IPS DF 4.7 (cell line): ENCODE data around the gene SLC5A2.

Experiments used
- DNase-seq: peaks from one replicate; pipeline ENCODE4 v3.0.0-alpha.2; 2013; ENCODE audit warnings: low spot score; ENCODE audit errors: extremely low read depth

The SLC5A2 gene

DNA sequence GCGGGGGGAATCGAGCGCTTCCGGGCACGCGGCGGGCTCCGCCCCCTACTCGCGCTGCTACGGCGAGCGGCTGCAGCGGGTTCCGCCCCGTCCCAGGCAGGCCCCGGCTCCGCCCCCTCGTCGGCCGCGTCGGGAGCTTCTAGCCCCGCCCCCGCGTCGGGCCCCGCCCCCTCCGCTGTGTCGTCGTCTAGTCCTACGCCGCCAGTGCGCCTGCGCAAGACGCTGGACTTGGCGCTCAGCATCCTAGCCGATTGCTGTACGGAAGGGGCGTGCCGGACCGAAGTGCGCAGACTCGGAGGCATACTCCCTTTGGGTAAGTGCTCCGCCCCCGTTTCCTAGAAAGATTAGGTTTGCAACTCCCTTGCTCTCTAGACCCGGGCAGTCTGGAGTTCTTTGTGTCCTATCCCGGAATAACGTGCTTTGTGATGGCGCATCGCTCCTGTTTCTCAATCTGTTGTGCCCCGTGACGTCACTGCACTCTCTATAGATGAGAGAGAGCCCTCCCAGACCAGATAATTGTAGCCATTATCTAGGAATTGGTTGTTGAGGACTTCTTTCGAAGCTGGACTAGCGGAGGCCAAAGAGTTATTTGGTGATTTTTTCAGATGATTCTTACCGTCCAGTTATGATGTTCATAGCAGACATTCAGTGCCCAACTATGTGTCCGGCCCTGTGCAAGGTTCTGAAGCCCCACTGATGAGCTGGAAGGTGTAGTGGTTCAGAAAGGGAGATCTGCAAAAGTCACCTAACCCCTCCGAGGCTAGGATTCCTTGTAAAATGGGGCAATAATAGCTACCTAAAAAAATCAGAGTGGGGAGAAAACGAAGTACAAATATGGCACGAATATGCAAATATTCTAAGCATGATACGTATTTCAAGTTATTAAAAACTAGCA, 23.0 kb upstream of the SLC5A2 start:
- peak; percentile 94 for DNase-seq

DNA sequence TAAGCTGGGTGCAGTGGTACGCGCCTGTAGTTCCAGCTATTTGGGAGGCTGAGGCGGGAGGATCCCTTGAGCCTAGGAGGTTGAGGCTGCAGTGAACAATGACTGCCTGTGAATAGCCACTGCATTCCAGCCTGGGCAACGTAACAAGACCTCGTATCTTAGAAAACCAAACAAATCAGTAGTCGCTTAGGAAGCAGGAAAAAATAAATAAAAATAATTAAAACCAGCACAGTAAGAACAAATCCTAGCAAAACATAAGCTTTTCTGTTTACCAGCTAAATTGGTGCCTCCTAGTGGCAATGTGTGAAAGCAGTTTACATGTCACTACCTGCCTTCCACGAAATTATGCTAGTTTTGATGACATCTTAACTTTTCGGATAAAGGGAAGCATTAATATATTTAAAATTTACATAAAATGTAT, 22.3 kb upstream of the SLC5A2 start:
- DNase-seq, result no peak

DNA sequence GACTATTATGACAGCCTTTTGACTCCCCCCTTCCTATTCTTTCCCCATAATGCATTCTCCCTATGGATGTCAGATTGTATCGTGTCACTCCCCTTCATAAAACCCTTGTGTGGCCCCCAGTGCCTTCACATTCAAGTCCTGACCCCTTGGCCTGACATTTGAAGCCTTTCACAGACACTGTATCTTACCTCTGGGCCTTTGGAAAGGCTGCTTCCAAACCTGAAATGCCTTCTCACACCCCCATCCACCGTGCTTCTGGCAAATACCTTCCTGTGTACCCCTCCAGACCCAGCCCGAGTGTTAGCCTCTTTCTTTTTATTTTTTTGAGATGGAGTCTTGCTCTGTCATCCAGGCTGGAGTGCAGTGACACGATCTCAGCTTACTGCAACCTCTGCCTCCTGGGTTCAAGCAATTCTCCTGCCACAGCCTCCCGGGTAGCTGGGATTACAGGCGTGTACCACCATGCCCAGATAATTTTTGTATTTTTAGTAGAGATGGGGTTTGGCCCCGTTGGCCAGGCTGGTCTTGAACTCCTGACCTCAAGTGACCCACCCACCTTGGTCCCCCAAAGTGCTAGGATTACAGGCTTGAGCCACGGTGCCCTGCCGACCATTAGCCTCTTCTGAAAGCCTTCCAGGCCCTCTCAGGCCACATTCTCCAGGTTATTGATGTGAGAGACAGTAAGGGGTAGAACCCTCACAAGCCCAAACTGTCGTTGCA, 21.6 kb upstream of the SLC5A2 start:
- no peak for DNase-seq

DNA sequence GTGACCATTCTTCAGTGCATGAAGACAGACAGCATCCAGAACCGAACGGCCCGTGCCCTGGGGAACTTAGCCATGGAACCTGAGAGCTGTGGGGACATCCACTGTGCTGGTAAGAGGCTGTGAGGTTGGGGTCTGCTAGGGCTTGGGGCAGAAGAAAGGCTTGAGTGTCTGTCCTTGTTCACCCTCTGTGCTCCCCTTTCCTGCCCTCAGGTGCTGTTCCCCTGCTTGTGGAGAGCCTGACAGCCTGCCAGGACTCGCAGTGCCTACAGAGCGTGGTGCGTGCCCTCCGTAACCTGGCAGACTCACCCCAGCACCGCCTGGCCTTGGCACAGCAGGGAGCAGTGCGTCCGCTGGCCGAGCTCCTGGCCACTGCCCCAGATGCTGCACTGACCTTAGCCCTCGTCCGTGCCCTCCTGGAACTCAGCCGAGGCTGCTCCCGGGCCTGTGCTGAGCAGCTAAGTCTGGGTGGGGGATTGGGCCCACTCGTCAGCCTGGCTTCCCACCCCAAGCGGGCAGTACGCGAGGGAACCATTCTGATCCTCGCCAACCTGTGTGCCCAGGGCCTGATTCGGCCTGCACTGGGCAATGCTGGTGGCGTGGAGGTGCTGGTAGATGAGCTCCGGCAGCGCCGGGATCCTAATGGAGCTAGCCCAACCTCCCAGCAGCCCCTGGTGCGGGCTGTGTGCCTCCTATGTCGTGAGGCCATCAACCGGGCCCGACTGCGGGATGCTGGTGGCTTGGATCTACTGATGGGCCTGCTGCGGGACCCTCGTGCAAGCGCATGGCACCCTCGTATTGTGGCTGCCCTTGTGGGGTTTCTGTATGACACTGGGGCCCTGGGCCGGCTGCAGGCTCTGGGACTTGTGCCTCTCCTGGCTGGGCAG, 20.8 kb upstream of the SLC5A2 start:
- DNase-seq, result no peak

DNA sequence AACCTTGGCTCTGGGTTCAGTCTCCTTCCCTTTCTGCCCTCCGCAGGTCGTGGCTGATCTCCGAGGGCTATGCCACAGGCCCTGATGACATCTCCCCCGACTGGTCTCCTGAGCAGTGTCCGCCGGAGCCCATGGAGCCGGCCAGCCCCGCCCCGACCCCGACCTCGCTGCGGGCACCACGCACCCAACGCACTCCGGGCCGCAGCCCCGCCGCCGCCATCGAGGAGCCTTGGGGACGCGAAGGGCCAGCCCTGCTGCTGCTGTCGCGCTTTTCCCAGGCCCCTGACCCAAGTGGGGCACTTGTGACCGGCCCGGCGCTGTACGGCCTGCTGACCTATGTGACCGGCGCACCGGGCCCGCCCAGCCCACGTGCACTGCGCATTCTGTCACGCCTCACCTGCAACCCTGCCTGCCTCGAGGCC, 18.6 kb upstream of the SLC5A2 start:
- DNase-seq, result no peak

DNA sequence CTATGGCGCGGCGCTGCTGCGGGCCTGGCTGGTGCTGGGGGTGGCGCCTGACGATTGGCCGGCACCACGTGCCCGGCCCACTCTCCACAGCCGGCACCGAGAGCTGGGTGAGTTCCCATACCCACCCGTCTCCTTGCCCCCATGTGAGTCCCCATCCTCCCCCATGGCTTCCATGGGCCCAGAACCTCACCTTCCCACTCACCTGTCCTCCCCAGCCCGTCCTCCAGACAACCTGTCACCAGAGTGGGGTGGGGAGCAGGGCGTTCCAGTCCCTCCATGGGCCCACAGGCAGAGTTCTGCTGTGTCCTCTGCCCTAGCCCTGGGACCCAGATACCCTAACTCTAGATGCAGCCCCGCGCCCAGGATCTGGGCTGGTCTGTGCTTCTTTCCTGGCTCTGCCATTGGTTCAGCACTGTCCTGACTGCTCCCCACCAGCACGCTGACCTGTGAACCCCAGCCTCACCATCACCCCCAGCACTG, 18.1 kb upstream of the SLC5A2 start:
- no peak for DNase-seq

DNA sequence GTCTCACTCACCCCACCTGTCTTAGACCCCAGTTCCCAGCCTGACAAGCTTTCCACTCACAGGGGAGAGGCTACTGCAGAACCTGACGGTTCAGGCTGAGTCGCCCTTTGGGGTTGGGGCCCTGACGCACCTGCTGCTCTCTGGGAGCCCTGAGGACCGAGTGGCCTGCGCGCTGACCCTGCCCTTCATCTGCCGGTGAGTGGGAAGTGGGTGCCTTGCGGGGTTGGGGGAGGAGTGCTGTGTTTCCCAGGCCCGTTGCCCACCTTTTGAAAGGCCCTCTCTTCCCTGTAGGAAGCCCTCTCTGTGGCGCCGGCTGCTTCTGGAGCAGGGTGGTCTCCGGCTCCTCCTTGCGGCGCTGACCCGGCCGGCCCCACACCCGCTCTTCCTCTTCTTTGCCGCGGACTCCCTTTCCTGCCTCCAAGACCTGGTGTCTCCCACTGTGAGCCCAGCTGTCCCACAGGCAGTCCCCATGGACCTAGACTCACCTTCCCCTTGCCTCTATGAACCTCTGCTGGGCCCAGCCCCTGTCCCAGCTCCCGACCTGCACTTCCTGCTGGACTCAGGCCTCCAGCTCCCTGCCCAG, 17.0 kb upstream of the SLC5A2 start:
- DNase-seq, result no peak

DNA sequence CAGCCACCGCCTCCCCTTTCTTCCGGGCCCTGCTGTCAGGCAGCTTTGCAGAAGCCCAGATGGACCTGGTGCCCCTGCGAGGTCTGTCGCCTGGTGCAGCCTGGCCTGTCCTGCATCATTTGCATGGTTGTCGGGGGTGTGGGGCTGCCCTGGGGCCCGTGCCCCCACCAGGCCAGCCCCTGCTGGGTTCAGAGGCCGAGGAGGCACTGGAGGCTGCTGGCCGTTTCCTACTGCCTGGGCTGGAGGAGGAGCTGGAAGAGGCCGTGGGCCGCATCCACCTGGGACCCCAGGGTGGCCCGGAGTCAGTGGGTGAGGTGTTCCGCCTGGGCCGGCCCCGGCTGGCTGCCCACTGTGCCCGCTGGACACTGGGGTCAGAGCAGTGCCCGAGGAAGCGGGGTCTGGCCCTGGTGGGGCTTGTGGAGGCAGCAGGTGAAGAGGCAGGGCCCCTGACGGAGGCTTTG, 16.5 kb upstream of the SLC5A2 start:
- no peak for DNase-seq

DNA sequence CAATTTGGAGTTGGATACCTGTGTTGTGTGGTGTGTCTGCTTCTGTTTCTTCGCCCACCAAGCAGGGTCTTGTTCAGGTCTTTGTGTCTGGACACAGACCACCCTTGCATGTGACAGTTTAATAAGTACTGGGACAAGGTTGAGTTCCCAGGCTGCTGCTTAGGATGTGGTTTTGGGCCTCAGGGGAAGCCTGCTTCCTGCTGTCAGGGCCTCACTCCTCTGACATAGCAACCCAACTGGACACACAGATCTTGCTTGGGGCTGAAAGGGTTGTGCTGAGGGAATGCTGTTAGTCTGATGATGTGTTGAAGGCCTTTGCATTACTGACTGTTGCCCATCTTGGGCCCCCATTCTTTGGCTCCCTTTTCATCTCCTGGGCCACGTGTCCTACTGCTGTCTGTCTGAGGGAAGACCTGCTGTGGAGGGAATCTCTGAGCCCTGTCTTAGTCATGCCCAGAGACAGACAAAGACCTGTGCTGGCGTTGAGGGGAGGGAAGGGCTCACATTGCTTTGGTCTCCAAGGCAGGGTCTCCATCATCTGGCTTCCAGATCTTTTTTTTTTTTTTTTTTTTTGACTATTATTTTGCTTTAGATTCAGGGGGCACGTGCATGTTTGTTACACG, 15.7 kb upstream of the SLC5A2 start:
- no peak for DNase-seq

DNA sequence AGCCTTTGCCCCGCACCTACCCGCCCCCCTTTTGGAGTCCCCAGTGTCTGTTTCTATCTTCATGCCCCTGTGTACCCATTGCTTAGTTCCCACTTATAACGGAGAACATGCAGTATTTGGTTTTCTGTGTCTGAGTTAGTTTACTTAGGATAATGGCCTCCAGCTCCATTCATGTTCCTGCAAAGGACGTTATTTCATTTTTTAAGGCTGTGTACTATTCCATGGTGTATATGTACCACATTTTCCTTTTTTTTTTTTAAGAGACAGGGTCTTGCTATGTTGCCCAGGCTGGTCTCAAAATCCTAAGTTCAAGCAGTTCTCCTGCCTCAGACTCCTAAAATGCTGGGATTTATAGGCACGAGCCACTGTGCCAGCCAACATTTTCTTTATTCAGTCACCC, 15.1 kb upstream of the SLC5A2 start:
- DNase-seq, result no peak

DNA sequence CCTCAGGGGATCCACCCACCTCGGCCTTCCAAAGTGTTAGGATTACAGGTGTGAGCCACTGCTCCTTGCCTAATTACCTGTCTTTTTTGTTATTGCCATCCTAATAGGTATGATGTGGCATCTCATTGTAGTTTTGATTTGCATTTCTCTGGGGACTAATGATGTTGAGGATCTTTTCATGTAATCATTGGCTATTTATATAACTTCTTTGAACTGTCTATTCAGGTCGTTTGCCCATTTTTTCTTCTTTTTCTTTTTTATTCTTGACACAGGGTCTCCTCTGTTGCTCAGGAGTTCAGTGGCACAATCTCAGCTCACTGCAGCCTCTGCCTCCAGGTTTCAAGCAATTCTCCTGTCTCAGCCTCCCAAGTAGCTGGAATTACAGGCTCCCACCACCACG, 12.3 kb upstream of the SLC5A2 start:
- no peak for DNase-seq

DNA sequence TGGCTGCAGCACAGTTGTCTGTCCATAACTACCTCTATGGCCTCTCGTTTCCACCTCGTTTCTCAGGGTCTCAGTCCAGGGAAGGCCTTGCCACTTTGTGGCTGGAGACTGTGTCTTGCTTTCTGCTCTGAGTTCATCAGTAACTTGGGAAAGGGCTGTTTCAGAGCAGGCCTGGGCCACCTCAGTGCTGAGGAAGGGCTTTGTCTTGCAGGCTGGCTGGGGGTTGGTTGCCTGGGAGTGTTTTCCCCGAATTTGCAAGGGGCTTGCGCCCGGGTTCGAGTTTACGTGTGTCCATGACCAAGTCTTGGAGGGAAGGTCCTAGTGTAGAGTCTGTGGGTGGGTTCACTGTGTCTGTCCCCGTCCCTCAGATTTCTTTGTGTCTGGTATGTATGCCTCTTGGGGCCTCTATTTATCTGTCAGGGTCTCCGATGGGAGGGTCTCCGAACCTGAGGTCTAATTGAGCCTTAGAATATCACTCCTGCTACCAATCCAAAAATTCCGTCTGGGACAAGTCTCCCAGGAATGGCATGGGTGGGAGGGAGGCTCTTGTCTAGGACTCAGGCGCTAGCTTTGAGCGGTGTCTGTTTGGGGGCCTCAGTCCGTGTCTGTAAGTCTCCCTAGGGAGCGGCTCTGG, 11.6 kb upstream of the SLC5A2 start:
- no peak for DNase-seq

DNA sequence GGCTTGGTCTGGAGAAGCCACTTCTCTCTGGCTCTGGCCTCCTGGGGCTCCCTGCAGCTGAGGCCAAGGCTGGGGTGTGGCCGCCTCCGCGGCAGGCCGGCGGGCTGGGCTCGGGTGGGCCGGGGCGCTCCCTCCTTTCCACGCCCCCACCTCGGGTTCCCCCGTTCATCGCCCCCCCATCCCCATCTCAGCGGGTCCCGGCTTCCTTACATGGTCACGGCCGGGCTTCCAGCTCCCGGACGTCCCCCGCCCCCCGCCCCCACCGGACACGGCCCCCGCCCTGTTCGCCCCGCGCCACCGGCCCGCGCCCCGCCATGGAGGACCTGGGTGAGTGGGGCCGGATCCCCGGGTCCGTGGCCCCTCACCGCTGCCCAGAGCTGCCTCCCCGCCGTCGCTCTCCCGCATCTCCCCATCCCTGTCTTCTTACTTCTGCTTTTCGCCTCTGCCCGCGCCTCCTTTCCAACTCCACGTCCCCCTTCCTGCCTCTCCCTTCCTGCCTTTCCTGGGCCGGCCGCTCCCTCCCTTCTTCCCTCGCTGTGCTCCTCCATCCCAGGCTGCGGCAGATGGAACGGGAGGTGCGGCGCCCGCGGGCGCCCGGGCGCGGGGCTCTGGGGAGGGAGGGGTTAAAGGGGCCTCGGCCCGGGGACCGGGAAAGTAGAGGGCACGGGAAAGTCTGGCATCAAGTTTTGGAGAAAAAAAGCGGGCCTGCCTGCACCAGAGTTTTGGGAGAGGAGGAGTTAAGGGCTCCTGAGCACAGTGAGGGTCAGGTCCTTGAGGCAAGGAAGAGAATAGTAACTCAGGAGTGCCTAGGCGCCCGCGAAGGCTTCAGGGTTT, 10.8 kb upstream of the SLC5A2 start, which contains the start of gene TGFB1I1:
Gene TGFB1I1 (plus strand): TSS at position 278 of the 834 bp plus-strand sequence. CDS start 37 bp downstream, at position 315.
- no peak for DNase-seq

DNA sequence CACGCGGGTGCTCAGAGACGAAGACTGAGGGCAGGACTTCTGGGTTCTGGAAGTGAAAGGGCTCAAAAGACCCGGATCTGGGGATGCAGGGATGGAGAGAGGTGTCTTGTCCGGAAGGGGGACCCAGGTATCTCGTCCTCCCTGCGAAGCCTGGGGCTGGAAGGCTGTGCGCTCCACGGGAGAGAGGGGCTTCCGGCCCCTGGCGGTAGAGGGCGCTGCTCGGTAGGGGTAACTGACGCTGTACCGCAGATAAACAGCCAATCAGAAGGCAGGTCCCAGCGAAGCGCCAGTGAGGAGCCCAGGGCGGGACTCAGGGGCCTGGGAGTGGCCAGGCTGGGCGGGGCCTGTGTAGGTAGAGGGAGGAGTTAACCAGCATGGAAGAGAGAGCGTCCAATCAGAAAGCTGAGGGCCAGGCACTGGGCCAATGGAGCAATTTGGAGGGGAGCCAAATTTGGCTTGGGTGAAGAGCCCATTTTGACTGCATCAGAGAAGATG, 10.2 kb upstream of the SLC5A2 start:
- DNase-seq, result no peak

DNA sequence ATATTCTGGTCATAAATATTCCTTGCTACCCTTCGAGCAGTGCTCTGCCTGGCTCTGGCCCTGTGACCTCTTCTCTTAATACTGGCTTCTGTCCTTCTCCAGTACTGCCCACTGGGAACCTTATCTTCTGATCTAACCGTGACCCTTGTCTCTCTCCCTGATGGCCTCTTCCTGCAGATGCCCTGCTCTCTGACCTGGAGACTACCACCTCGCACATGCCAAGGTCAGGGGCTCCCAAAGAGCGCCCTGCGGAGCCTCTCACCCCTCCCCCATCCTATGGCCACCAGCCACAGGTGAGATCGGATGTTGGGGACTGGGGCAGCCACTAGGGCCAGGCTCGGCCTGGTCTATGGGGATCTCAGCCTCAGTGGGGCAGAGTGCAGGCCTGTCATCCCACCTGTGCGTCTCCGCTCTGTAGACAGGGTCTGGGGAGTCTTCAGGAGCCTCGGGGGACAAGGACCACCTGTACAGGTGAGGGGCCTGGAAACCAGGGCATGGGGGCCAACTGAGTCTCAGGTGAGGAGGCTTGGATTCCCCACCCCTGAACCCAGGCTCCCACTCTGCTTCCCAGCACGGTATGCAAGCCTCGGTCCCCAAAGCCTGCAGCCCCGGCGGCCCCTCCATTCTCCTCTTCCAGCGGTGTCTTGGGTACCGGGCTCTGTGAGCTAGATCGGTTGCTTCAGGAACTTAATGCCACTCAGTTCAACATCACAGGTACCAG, 9.5 kb upstream of the SLC5A2 start:
- DNase-seq, result no peak

DNA sequence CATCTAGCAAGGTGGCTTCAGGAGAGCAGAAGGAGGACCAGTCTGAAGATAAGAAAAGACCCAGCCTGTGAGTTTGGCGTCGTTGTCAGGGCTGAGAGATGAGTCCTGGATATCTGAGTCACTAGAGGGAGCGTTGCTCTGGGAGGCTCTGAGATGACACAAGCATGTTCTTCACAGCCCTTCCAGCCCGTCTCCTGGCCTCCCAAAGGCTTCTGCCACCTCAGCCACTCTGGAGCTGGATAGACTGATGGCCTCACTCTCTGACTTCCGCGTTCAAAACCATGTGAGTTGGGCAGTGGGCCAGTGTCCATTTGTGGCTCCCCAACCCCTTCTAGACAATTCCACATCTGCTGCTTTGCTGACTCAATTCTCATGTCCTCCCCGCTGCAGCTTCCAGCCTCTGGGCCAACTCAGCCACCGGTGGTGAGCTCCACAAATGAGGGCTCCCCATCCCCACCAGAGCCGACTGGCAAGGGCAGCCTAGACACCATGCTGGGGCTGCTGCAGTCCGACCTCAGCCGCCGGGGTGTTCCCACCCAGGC, 8.7 kb upstream of the SLC5A2 start:
- DNase-seq, result no peak

DNA sequence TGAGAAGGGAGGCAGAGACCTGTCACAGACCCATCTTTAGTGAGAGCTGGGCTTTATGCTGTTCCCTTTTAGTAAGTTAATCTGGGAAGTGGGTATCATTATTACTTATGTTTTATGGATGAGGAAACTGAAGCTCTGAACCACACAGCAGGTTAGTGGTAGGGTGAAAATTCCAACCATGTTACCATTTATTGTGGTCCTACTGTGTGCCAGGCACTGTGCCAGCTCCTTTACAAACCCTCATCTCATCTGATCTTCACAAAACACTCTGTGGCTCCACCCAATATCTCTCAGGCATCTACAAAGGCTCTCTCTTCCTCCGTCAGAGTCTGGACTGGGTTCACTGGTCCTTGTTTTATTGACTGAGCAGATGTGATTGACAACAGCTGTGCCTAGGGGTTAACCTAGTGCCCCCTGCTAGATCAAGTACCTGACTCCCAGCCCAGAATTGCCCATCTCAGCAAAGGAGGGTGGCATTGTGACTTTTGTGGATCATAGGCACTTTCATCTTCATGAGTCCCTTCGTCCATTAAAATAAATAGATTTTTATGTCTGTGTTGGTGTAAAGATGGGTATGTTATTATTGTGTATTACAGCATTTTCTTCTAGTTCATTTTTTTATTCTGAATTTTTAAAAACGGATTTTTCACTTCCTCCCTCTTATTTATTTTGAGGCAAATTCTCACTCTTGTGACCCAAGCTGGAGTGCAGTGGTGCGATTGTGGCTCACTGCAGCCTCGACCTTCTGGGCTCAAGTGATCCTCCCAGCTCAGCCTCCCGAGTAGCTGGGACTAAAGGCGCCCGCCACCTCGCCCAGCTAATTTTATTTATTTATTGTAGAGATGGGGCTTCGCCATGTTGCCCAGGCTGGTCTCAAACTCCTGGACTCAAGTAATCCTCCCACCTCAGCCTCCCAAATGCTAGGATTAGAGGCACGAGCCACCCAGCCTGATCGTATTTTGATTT, 7.9 kb upstream of the SLC5A2 start:
- no peak for DNase-seq
